DOHH2 (cell line): Measurements from ENCODE around the gene TADA2B.

ENCODE experiments used
- H3F3A ChIP-seq: fragments of 200-600 bp; sonication (generic), shearing (Covaris generic); 2 replicates; pipeline ENCODE4 v1.6.0; 2016; ENCODE audit warnings: antibody characterized with exemption, mild to moderate bottlenecking; ENCODE audit not compliant: control insufficient read depth, insufficient read depth
- H3K27ac ChIP-seq: fragments of 200-600 bp; sonication (generic); 2 replicates; pipeline ENCODE4 v1.5.1; 2014; ENCODE audit warnings: low read depth, mild to moderate bottlenecking, low read length, moderate library complexity
- H3K27me3 ChIP-seq: fragments of 200-600 bp; sonication (generic); 2 replicates; pipeline ENCODE4 v1.6.1; 2014; ENCODE audit warnings: mild to moderate bottlenecking, low read length, mixed read lengths; ENCODE audit not compliant: control insufficient read depth
- H3K36me3 ChIP-seq: fragments of 200-600 bp; sonication (generic); 2 replicates; pipeline ENCODE4 v1.6.1; 2014; ENCODE audit warnings: mild to moderate bottlenecking, low read length, moderate library complexity, mixed read lengths; ENCODE audit not compliant: control insufficient read depth
- H3K4me1 ChIP-seq: fragments of 200-600 bp; sonication (generic); 2 replicates; pipeline ENCODE4 v1.6.1; 2014; ENCODE audit warnings: mild to moderate bottlenecking, low read length, mixed read lengths; ENCODE audit not compliant: control insufficient read depth
- H3K4me2 ChIP-seq: fragments of 200-600 bp; sonication (generic); 2 replicates; pipeline ENCODE4 v1.6.0; 2014; ENCODE audit warnings: mild to moderate bottlenecking, low read length, moderate library complexity
- H3K4me3 ChIP-seq: fragments of 200-600 bp; sonication (generic); 2 replicates; pipeline ENCODE4 v1.5.1; 2014; ENCODE audit warnings: mild to moderate bottlenecking, low read length, mixed read lengths
- H3K79me2 ChIP-seq: fragments of 200-600 bp; sonication (generic); 2 replicates; pipeline ENCODE4 v1.6.1; 2014; ENCODE audit warnings: mild to moderate bottlenecking, low read length, mixed read lengths; ENCODE audit not compliant: control insufficient read depth
- H3K9me2 ChIP-seq: fragments of 200-600 bp; sonication (generic); replicated peaks from 2 replicates; pipeline ENCODE4 v1.6.1; 2014; ENCODE audit warnings: mild to moderate bottlenecking, low read length, mixed read lengths; ENCODE audit not compliant: control insufficient read depth
- H3K9me3 ChIP-seq: fragments of 200-600 bp; sonication (generic); 2 replicates; pipeline ENCODE4 v1.6.1; 2014; ENCODE audit warnings: antibody characterized with exemption, low read length, mixed read lengths; ENCODE audit not compliant: control insufficient read depth, insufficient read depth
- H4K20me1 ChIP-seq: fragments of 200-600 bp; sonication (generic); 2 replicates; pipeline ENCODE4 v1.6.0; 2014; ENCODE audit warnings: low read depth, mild to moderate bottlenecking, antibody characterized with exemption, low read length, moderate library complexity; ENCODE audit not compliant: control insufficient read depth, insufficient read depth
- EZH2phosphoT487 ChIP-seq: fragments of 200-600 bp; sonication (generic); IDR thresholded peaks from 2 replicates; pipeline ENCODE4 v1.6.1; 2017; ENCODE audit warnings: borderline replicate concordance, mild to moderate bottlenecking, antibody characterized with exemption, low read length, moderate library complexity, mixed read lengths
- TF ChIP-seq, protein P1 (sequence below): fragments of 200-600 bp; sonication (generic); IDR thresholded peaks from one replicate; pipeline ENCODE4 v1.5.1; 2014; ENCODE audit warnings: antibody characterized with exemption, mild to moderate bottlenecking, low read depth, low read length; ENCODE audit not compliant: poor library complexity, severe bottlenecking

The TADA2B gene

DNA sequence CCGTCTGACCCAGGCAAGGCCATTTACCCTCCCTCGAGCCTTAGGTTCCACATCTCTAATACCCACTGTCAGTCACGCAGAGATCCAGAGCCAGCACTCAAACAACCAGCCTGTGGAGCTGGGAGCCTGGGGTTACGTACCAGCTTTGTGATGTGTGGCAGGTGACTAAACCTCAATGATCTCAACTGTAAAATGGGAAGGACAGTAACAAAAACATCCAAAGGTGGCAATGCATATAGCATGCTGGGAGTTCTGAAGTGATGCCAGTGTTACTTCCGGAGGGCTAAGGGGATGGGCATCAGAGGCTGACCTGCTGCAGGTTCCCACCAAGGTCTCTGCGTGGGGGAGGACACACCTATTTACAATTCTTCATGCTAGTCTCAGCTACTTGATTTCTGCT is 18.6 kb downstream of the TADA2B start:
- TF ChIP-seq, protein P1, sequence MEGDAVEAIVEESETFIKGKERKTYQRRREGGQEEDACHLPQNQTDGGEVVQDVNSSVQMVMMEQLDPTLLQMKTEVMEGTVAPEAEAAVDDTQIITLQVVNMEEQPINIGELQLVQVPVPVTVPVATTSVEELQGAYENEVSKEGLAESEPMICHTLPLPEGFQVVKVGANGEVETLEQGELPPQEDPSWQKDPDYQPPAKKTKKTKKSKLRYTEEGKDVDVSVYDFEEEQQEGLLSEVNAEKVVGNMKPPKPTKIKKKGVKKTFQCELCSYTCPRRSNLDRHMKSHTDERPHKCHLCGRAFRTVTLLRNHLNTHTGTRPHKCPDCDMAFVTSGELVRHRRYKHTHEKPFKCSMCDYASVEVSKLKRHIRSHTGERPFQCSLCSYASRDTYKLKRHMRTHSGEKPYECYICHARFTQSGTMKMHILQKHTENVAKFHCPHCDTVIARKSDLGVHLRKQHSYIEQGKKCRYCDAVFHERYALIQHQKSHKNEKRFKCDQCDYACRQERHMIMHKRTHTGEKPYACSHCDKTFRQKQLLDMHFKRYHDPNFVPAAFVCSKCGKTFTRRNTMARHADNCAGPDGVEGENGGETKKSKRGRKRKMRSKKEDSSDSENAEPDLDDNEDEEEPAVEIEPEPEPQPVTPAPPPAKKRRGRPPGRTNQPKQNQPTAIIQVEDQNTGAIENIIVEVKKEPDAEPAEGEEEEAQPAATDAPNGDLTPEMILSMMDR = no peak
- TF ChIP-seq EZH2phosphoT487 = no peak
- H3K9me2 ChIP-seq = no peaks in the 10 kb centered on the region
- peaks cover 83% of the 10 kb centered on the region for H3K36me3 ChIP-seq
- H3F3A ChIP-seq = peaks cover 17% of the 10 kb centered on the region
- peaks cover 16% of the 10 kb centered on the region for H3K4me1 ChIP-seq
- no peak overlapping the region for H3K4me3 ChIP-seq
- H3K4me2 ChIP-seq = no peak overlapping the region
- no peak overlapping the region for H3K27ac ChIP-seq
- peaks cover 47% of the 10 kb centered on the region for H3K79me2 ChIP-seq
- H4K20me1 ChIP-seq = peaks cover 28% of the 10 kb centered on the region
- H3K27me3 ChIP-seq = no peaks in the 10 kb centered on the region
- H3K9me3 ChIP-seq = no peaks in the 10 kb centered on the region

DNA sequence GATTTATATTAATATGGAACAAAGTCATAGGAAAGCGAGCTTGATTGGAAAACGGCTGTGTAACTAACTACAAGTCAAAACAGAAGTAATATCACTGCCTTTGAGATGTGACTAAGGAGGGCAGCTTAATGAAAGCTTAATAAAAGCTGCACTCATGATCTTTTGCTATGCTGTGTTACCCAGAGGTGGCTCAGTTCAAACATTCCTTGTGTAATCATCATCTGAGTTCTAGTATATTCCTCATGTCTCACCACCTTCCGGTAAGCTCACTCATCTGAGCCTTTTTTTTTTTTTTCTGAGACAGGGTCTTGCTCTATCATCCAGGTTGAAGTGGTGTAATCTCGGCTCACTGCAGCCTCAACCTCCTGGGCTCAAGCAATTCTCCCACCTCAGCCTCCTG is 19.6 kb downstream of the TADA2B start:
- H3K9me3 ChIP-seq = no peaks in the 10 kb centered on the region
- H3K4me3 ChIP-seq = no peak overlapping the region
- peaks cover 57% of the 10 kb centered on the region for H3K79me2 ChIP-seq
- H3K36me3 ChIP-seq = peaks cover 89% of the 10 kb centered on the region
- H3K4me2 ChIP-seq = no peak overlapping the region
- no peaks in the 10 kb centered on the region for H3K9me2 ChIP-seq
- H3K27ac ChIP-seq = no peak overlapping the region
- TF ChIP-seq, protein P1 = no peak
- TF ChIP-seq EZH2phosphoT487 = no peak
- H3K4me1 ChIP-seq = peaks cover 16% of the 10 kb centered on the region
- H4K20me1 ChIP-seq = peaks cover 28% of the 10 kb centered on the region
- peaks cover 13% of the 10 kb centered on the region for H3F3A ChIP-seq
- H3K27me3 ChIP-seq = no peaks in the 10 kb centered on the region

DNA sequence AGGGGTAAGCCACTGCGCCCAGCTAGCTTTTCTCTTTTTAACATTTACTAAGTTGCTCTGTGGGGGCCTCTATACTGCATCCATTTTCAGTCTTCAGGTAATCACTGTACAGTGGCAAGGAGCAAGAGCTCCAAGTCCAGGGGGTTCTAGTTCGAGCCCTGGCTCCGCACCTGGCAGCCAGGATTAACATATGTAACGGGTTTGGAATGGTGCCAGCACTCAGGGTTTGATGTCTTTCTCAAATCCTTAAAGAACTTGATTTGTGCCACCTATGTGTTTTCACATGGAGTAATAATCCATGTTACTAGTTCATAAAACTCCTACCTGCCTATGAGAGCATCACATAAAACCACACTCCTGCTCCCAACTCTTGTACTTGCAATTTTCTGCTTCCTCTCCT is 20.2 kb downstream of the TADA2B start:
- Histone ChIP-seq H3K79me2 (peaks cover 59% of the 10 kb centered on the region), H3K9me2 (no peaks in the 10 kb centered on the region), H3K27me3 (no peaks in the 10 kb centered on the region), H4K20me1 (peaks cover 28% of the 10 kb centered on the region), H3K4me1 (peaks cover 16% of the 10 kb centered on the region), H3F3A (peaks cover 13% of the 10 kb centered on the region), H3K4me2 (no peak overlapping the region), H3K27ac (no peak overlapping the region), H3K36me3 (peaks cover 87% of the 10 kb centered on the region), H3K4me3 (no peak overlapping the region), H3K9me3 (no peaks in the 10 kb centered on the region)
- TF ChIP-seq, protein P1 = no peak
- no peak for TF ChIP-seq EZH2phosphoT487
